ENCODE data around the gene CHAF1B.

The CHAF1B gene

DNA sequence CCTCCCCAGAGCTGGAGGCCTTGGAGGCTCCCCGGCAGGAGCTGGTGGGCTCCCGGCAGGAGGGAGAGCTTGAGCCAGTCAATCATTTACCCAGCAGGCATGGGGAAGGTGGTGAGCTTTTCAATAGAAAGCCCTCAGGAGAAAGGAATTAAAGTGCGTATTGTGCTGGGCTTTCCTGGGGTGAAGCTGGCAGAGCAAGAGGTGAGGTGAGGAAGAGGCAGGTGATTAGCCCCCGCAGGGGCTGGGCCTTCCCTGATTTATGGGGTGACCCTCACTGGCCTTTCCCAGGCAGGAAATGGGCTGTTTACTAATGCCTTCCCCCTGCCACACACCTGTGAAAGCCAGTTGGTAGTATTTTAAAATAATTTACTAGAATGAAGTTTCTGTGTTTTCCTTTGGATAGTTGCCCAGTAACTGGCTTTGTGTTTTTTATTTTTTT lies 68.9 kb downstream of the CHAF1B start:
- TF ChIP-seq, protein P1, sequence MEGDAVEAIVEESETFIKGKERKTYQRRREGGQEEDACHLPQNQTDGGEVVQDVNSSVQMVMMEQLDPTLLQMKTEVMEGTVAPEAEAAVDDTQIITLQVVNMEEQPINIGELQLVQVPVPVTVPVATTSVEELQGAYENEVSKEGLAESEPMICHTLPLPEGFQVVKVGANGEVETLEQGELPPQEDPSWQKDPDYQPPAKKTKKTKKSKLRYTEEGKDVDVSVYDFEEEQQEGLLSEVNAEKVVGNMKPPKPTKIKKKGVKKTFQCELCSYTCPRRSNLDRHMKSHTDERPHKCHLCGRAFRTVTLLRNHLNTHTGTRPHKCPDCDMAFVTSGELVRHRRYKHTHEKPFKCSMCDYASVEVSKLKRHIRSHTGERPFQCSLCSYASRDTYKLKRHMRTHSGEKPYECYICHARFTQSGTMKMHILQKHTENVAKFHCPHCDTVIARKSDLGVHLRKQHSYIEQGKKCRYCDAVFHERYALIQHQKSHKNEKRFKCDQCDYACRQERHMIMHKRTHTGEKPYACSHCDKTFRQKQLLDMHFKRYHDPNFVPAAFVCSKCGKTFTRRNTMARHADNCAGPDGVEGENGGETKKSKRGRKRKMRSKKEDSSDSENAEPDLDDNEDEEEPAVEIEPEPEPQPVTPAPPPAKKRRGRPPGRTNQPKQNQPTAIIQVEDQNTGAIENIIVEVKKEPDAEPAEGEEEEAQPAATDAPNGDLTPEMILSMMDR (IDR thresholded peaks at IDR 0.05; ENCODE audit: insufficient read depth, missing control alignments) = no peak
- no peak for FAIRE-seq
- DNase-seq (ENCODE audit: insufficient read length, low spot score) = no peak

DNA sequence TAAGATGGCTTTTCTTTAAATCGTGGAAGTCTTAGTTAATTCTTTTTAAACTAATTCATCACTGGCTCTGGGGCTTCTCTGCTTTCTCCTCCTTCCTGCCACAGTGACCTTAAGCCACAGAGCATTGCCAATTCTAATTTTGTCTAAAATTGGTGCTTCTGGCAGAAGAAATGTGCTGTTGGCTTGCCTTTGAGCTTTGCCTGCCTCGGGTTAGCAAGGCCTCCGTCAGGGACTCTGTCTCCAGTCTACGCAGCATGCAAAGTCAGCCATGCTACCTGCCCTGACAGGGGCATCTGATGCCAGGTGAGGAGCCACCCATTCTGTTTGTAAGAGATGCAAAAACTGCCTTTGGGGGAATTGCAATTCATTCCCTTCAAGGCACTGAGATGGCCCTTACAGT lies 69.5 kb downstream of the CHAF1B start:
- DNase-seq (ENCODE audit: insufficient read length, low spot score) (no peak), FAIRE-seq (no peak)
- TF ChIP-seq, protein P1 (IDR thresholded peaks at IDR 0.05; ENCODE audit: insufficient read depth, missing control alignments) = no peak

DNA sequence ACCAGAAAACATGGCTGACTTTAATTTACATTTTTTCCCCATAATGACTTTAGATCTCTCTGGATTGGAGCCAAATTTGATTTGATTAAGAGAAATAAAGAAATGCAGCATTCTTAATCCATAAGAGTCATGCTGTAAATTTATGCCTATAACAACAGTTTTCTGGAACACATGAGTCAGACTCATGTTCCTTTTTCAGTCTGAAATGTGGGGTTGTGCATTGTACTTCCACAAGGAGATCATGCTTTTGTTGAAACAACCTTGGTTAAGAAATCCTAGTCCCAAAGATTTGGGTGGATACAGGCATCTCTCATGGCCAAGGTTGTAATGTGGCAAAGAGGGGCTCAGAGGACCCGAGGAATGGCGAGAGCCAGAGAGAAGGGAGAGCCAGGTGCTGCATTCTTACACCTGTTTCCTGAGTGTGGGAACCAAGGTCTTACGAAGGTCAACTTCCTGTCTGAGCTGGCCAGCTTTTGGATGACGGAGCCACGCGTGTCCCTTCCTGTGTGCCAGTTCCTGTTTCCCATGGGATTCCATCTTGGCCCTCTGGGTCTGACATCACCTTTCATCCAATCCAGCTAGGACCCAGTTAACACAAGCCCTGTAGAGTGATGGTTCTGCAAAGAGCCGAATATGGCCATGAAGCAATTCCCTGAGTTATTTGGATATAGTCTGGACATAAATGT lies 71.7 kb downstream of the CHAF1B start:
- TF ChIP-seq, protein P1 (IDR thresholded peaks at IDR 0.05; ENCODE audit: insufficient read depth, missing control alignments) = no peak

DNA sequence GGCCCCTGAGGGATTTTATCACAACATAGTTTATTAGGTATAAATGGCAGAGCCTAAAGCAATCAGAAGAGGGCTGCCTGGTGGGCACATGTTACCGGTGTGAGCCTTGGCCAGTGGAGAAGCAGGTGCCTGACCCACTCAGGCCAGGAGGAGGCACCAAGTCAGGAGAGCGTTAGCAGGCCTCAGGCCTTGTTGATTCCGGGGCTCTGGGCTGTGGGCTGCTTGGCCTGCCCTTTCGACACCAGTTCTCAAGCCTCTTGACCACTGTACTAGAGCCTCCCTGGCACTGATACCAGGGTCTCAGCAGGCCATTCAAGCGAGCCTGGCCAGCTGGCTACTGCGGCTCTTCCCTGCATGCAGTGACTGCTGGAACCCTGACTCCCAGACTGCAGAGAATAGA lies 73.9 kb downstream of the CHAF1B start:
- FAIRE-seq = no peak
- TF ChIP-seq, protein P1 (IDR thresholded peaks at IDR 0.05; ENCODE audit: insufficient read depth, missing control alignments) = no peak
- no peak for DNase-seq (ENCODE audit: insufficient read length, low spot score)

More for the DNA sequence above, 71.7 kb downstream of the CHAF1B start:
- FAIRE-seq (no peak), DNase-seq (ENCODE audit: insufficient read length, low spot score) (no peak)

DNA sequence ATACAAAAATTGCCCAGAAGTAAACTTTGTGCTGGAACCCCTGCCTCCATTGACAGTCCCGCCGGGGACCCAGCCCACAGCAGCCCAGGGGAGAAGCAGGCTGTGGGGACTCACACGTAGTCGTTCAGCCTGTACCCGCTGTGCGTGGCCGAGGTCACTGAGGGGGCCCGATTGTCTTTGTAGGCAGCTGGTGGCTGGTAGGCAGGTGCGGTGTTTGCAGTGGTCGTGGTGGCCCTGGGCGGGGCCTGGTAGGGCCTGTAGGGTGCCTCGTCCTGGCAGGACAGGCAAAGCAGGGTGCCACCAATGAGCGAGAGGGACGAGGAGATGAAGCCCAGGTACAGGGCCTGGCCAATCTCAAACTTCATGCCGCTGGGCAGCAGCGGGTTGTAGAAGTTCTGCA lies 75.7 kb downstream of the CHAF1B start:
- FAIRE-seq (no peak), DNase-seq (ENCODE audit: insufficient read length, low spot score) (no peak)
- TF ChIP-seq, protein P1 (IDR thresholded peaks at IDR 0.05; ENCODE audit: insufficient read depth, missing control alignments) = no peak

DNA sequence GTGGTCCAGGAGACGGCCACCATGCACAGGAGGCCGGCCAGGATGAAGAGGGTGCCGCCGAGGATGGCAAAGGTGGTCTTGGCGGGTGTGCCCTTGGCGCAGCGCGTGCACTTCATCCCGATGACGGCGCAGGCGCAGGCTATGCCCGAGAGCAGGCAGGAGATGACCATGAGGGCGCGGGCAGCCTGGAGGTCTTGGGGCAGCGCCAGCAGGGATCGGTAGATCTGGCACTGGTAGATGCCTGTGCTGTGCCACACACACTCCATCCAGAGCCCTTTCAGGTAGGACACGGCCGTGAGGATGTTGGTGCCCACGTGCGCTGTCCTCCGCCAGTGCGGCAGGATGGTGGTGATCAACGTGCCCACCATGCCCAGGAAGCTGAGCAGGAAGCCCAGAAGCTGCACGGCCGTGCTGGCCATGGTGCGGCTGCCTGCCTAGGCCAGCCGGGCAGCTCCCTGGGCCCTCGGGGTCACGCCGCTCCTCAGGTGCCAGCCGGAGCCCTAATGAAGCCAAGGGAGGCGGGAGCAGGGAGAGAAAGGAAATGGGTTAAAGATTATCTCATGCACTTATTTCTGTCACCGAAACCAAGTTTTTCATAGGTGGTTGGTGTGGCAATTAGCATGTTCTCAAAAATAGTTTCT lies 76.2 kb downstream of the CHAF1B start:
- no peak for FAIRE-seq
- TF ChIP-seq, protein P1 (IDR thresholded peaks at IDR 0.05; ENCODE audit: insufficient read depth, missing control alignments) = no peak
- DNase-seq (ENCODE audit: insufficient read length, low spot score) = no peak

DNA sequence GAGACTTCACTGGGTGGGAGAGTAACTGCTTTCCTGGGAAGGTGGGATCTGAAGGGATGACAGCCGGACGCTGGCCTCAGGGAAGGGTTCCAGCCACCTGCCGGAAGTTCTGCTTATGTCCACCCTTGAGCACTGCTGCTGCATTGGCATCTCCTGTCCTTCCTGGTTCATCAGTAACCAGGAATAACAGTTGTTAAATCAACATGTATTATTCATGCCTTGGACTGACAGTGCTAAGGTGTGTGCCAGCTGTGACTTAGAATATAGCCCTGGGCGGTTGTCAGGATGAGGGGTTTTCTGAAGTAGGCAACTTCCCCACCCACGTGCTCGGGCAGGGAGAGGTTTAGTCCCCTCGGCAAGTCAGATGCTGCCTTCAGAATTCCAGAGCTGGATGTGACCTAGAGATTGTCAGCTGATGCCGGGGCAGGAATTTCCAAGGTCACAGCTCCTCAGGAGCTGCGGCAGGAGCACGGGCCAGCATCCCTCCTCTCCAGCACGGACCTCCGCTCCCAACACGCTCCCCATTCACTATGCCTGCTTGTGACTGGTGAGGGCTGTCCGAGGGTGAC lies 76.8 kb downstream of the CHAF1B start:
- FAIRE-seq (no peak), DNase-seq (ENCODE audit: insufficient read length, low spot score) (no peak)
- TF ChIP-seq, protein P1 (IDR thresholded peaks at IDR 0.05; ENCODE audit: insufficient read depth, missing control alignments) = no peak
